ENCODE data around the gene DNM3. TPM values are rescaled to one million over a fixed set of nuclear protein-coding genes. Genes with fewer than 3 reads are reported as not detected.
A peak's percentile ranks its signal among the peaks of the same experiment; 100 is the strongest.

Gene DNM3
- total and polyA plus RNA-seq, 7 donors = 0.60 to 13.3 (median 3.9) TPM

DNA sequence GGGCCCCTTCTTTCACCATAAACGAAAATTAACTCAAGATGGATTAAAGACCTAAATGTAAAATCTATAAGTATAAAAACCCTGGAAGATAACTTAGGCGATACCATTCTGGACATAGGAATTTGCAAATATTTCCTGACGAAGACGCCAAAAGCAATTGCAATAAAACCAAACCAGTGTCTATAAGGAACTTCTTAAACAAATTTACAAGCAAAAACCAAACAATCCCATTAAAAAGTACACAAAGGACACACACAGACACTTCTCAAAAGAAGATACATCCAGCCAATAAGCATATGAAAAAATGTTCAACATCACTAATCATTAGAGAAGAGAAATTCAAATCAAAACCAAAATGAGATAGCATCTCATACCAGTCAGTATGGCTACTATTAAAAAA, 500.4 kb downstream of the DNM3 start:
- H3K4me1 ChIP-seq = peaks cover 0 to 25% (median 17%) of the 10 kb centered on the region in 4 donors
- intact Hi-C loops (cut with DNase I) = no loop called here
- no peaks in the 10 kb centered on the region for H3K27me3 ChIP-seq
- no peak for DNase-seq
- no peaks in the 10 kb centered on the region for H3K9me3 ChIP-seq
- WGBS, 2 donors = 75 to 80% methylated on average over 4 of the region's 4 CpGs
- H3K4me3 ChIP-seq = no peak overlapping the region
- TF ChIP-seq POLR2AphosphoS5 (IDR thresholded peaks at IDR 0.05) (no peak), POLR2A (IDR thresholded peaks at IDR 0.05) (no peak), EP300 (IDR thresholded peaks at IDR 0.05) (no peak)
- TF ChIP-seq, protein P1, sequence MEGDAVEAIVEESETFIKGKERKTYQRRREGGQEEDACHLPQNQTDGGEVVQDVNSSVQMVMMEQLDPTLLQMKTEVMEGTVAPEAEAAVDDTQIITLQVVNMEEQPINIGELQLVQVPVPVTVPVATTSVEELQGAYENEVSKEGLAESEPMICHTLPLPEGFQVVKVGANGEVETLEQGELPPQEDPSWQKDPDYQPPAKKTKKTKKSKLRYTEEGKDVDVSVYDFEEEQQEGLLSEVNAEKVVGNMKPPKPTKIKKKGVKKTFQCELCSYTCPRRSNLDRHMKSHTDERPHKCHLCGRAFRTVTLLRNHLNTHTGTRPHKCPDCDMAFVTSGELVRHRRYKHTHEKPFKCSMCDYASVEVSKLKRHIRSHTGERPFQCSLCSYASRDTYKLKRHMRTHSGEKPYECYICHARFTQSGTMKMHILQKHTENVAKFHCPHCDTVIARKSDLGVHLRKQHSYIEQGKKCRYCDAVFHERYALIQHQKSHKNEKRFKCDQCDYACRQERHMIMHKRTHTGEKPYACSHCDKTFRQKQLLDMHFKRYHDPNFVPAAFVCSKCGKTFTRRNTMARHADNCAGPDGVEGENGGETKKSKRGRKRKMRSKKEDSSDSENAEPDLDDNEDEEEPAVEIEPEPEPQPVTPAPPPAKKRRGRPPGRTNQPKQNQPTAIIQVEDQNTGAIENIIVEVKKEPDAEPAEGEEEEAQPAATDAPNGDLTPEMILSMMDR (IDR thresholded peaks at IDR 0.05) = no peak
- no peaks in the 10 kb centered on the region for H3K36me3 ChIP-seq
- no peak overlapping the region for H3K27ac ChIP-seq

DNA sequence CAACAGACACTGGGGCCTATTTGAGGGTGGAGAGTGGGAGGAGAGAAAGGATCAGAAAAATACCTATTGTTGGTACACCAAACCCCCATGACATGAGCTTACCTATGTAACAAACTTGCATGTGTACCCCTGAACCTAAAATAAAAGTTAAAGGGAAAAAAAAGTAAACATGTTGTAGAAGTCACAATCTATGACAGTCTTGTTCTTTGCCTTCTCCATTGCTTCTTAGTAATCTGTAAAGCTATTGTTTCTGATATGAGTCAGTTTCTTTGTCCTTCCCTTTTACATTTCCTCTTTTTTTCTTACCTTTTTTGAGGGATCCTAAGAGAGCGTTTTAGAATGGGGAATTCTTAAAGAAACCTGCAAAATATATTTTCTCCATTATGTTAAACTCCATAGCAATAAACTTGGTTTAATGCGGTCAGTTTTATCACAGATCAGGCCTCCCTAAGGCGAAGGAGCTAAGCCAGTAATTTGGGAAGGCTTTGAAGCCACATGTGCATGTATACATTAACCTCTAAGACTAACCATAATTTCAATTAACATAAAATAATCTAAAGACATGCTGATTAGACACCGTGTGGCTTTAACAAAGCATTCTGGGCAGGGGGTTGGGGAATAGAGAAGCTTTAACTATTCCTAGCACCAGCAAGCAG, 501.4 kb downstream of the DNM3 start:
- Histone ChIP-seq H3K27me3 (no peaks in the 10 kb centered on the region), H3K4me1 (peaks cover 0 to 25% (median 17%) of the 10 kb centered on the region in 4 donors), H3K9me3 (no peaks in the 10 kb centered on the region), H3K27ac (peak overlapping the region; percentile 20 to 79 (median 74)), H3K36me3 (no peaks in the 10 kb centered on the region), H3K4me3 (no peak overlapping the region)
- no peak for TF ChIP-seq POLR2A (IDR thresholded peaks at IDR 0.05)
- TF ChIP-seq, protein P1 (IDR thresholded peaks at IDR 0.05) = no peak
- no peak for TF ChIP-seq EP300 (IDR thresholded peaks at IDR 0.05)
- TF ChIP-seq POLR2AphosphoS5 (IDR thresholded peaks at IDR 0.05) = no peak
- intact Hi-C loops (cut with DNase I) = no loop called here
- 73 to 83% methylated on average over 4 of the region's 4 CpGs for WGBS, 2 donors
- DNase-seq = no peak

DNA sequence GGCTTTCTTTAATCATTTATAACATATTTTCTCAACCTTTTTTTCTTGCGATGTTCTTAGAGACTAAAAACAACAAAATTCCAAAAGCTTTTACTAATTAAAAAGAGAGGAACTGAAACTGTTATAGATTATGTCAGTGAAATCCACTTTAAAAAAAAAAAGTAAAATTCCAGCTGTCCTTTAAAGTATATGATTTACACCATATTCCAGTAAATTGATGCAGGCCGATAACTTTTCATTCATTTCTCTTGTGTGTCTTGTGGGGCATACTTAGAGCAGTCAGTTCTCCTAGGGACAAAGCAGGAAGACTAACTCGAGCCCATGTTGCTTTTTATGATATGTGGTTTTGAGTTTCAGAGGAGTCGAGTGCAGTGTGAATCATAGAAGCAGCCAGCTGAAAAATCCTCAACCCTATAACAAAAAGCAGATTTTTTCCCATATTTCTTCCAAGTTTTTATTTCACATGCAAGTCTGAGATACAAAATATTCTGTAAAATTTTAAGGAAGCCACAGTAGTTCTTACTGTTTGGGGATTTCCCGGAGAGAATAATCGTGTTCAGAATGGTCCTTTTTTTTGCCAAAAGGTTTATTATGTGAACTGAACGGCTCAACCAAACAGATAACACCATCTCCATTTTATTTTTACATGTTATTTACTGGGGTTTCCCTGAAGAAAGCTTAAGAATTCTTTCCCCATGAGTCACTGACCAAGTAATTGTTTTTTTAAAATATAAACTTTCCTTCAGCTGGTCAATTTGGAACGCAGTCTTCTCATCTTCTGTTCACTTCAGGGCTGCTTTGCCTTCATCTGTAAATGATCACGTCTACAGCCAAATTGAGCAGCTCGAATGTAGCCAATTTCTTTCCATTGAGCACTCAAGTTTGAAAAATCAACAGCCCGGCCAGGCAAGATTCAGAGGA, 502.2 kb downstream of the DNM3 start:
- intact Hi-C loops (cut with DNase I) = no loop called here
- Histone ChIP-seq H3K27ac (peak overlapping the region; percentile 20 to 79 (median 74)), H3K9me3 (no peaks in the 10 kb centered on the region), H3K4me3 (no peak overlapping the region), H3K4me1 (peaks cover 0 to 25% (median 17%) of the 10 kb centered on the region in 4 donors), H3K36me3 (no peaks in the 10 kb centered on the region), H3K27me3 (no peaks in the 10 kb centered on the region)
- no peak for DNase-seq
- 47 to 64% methylated on average over 11 of the region's 11 CpGs for WGBS, 2 donors
- TF ChIP-seq EP300 (IDR thresholded peaks at IDR 0.05) = no peak
- TF ChIP-seq POLR2AphosphoS5 (IDR thresholded peaks at IDR 0.05) = no peak
- TF ChIP-seq, protein P1 (IDR thresholded peaks at IDR 0.05) = no peak

DNA sequence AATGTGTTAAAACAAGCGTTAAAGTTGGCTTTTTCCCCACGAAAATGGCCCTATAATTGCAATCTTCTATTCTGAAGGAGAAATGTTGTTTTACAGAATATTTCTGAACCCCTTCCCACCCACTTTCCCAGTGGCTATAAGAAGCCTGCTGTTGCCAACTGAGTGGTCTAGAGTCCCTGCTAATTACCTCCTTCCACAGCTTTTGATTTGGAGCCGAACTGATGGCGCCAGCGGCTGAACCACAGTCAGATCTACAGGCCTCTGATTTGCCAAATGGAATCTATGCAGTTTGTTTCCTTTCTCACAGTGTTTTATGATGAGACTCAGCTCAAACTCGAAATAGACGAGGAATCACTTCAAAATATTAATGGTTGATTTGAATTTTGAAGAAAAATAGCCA, 503.1 kb downstream of the DNM3 start:
- intact Hi-C loops (cut with DNase I) = no loop called here
- H3K4me1 ChIP-seq = peaks cover 0 to 25% (median 17%) of the 10 kb centered on the region in 4 donors
- H3K36me3 ChIP-seq = no peaks in the 10 kb centered on the region
- WGBS, 2 donors = 88 to 91% methylated on average over 7 of the region's 7 CpGs
- H3K27me3 ChIP-seq = no peaks in the 10 kb centered on the region
- TF ChIP-seq POLR2A (IDR thresholded peaks at IDR 0.05) (no peak), EP300 (IDR thresholded peaks at IDR 0.05) (no peak), POLR2AphosphoS5 (IDR thresholded peaks at IDR 0.05) (no peak)
- TF ChIP-seq, protein P1 (IDR thresholded peaks at IDR 0.05) = no peak
- no peaks in the 10 kb centered on the region for H3K9me3 ChIP-seq
- H3K27ac ChIP-seq = peak overlapping the region in 3 of 4 donors; percentile 69 to 79 (median 78)
- no peak overlapping the region for H3K4me3 ChIP-seq
- no peak for DNase-seq
